K562 (cell line): ENCODE measurements around the gene EEFSEC. TPM values are rescaled to one million over a fixed set of nuclear protein-coding genes. Genes with fewer than 3 reads are reported as not detected.

Source experiments
- ATAC-seq: fragments of 200-7000 bp; cut with Tn5 transposase; 3 replicates; pipeline ENCODE4 v1.9.1; 2020; ENCODE audit warnings: moderate library complexity
- Bru-seq: library from RNA; stranded (reverse); fragments of 400-500 nt; gene quantifications from one replicate; lab custom pipeline; 2021; lab: Mats Ljungman, UMichigan
- BruChase-seq, 2 experiments: library from RNA; stranded (reverse); fragments of 400-500 nt; gene quantifications; one replicate each; lab custom pipeline; 2021; lab: Mats Ljungman, UMichigan
- BruUV-seq: library from RNA; stranded (reverse); fragments of 400-500 nt; replicated peaks from 2 replicates; lab custom pipeline; 2021; lab: Mats Ljungman, UMichigan
- CTCF ChIA-PET: fragments of 300-600 bp; formaldehyde crosslinking; extraction: SDS; loops from one replicate; lab custom pipeline; 2021; ENCODE audit warnings: low intra/inter-chr PET ratio; lab: Yijun Ruan, JAX
- POLR2A ChIA-PET: fragments of 300-600, 350-650 bp; sonication (Branson Sonifier 250); formaldehyde crosslinking; extraction: SDS; loops from one replicate; lab custom pipeline; 2021; ENCODE audit warnings: antibody characterized with exemption, inconsistent platforms; lab: Yijun Ruan, JAX
- DNase-seq, 4 experiments: peaks; one replicate each; pipeline versions ENCODE4 v3.0.0 to v3.0.0-alpha.2; 2011 to 2018; ENCODE audit warnings: low spot score in 3 of 4, mixed read lengths in 3 of 4; ENCODE audit errors: extremely low read depth in 1 of 4
- FAIRE-seq: peaks from 2 replicates; lab custom pipeline; 2011; peaks lifted over from hg19 to GRCh38; lab: Jason Lieb, UNC
- H2AFZ ChIP-seq: 2 replicates; pipeline ENCODE4 v1.6.0; 2011; ENCODE audit warnings: low read depth, low read length, control low read depth, inconsistent platforms
- H3K27ac ChIP-seq: fragments of 200-600 bp; 3 replicates; pipeline ENCODE4 v1.8.0; 2011; ENCODE audit warnings: low read depth, mild to moderate bottlenecking, control low read depth, inconsistent platforms, low read length, moderate library complexity, mixed read lengths; ENCODE audit errors: extremely low read depth
- H3K27me3 ChIP-seq, 2 experiments: fragments of 300-600 bp in 1 of 2; 2 replicates in 1 of 2; 3 replicates in 1 of 2; pipeline versions ENCODE4 v1.6.0 to v1.8.0; 2011; ENCODE audit warnings: inconsistent platforms in 2 of 2, low read length in 2 of 2, mild to moderate bottlenecking in 1 of 2, mixed read lengths in 1 of 2, moderate library complexity in 1 of 2; ENCODE audit not compliant: control insufficient read depth in 2 of 2, insufficient read depth in 2 of 2
- H3K36me3 ChIP-seq: fragments of 300-600 bp; 3 replicates; pipeline ENCODE4 v1.8.0; 2011; ENCODE audit warnings: mild to moderate bottlenecking, low read length, inconsistent platforms; ENCODE audit not compliant: control insufficient read depth, insufficient read depth
- H3K4me1 ChIP-seq, 2 experiments: fragments of 200-600 bp in 1 of 2; replicated peaks in 1 of 2; 2 replicates in 1 of 2; 3 replicates in 1 of 2; pipeline versions ENCODE4 v1.5.1 to v1.8.0; 2011; ENCODE audit warnings: inconsistent platforms in 2 of 2, low read length in 2 of 2, mild to moderate bottlenecking in 1 of 2, mixed read lengths in 1 of 2, moderate library complexity in 1 of 2; ENCODE audit not compliant: control insufficient read depth in 2 of 2, insufficient read depth in 2 of 2
- H3K4me2 ChIP-seq: 2 replicates; pipeline ENCODE4 v1.6.1; 2011; ENCODE audit warnings: low read length, control low read depth, inconsistent platforms, mixed read lengths; ENCODE audit not compliant: insufficient read depth
- H3K4me3 ChIP-seq: fragments of 200-600 bp; sonication (generic), shearing (Covaris generic); 2 replicates; pipeline ENCODE4 v1.5.1; 2016; ENCODE audit warnings: control low read depth, inconsistent platforms
- H3K79me2 ChIP-seq: fragments of 200-600 bp; 3 replicates; pipeline ENCODE4 v1.8.0; 2011; ENCODE audit warnings: low read length, inconsistent platforms; ENCODE audit not compliant: control insufficient read depth, insufficient read depth
- H3K9ac ChIP-seq, 2 experiments: 2 replicates each; pipeline versions ENCODE4 v1.6.0 to v1.6.1; 2011; ENCODE audit warnings: low read depth in 2 of 2, low read length in 2 of 2, control low read depth in 1 of 2, inconsistent platforms in 1 of 2, mild to moderate bottlenecking in 1 of 2, mixed read lengths in 1 of 2; ENCODE audit not compliant: insufficient read depth in 1 of 2
- H3K9me1 ChIP-seq: one replicate; pipeline ENCODE4 v1.6.0; 2011; ENCODE audit warnings: inconsistent platforms, mild to moderate bottlenecking, low read length, moderate library complexity; ENCODE audit not compliant: control insufficient read depth, insufficient read depth
- H3K9me3 ChIP-seq: replicated peaks from 2 replicates; pipeline ENCODE4 v1.5.1; 2011; ENCODE audit warnings: low read depth, low read length, inconsistent platforms; ENCODE audit not compliant: control insufficient read depth, insufficient read depth
- H4K20me1 ChIP-seq: replicated peaks from 2 replicates; pipeline ENCODE4 v1.6.1; 2011; ENCODE audit warnings: low read length, inconsistent platforms, mixed read lengths; ENCODE audit not compliant: control insufficient read depth, insufficient read depth
- ARHGAP35 ChIP-seq: fragments of 450-650 bp; IDR thresholded peaks from 2 replicates; pipeline ENCODE4 v1.6.1; 2018; ENCODE audit not compliant: partially characterized antibody
- U2AF1 ChIP-seq: fragments of 200-400 bp; formaldehyde crosslinking; optimal IDR thresholded peaks from 2 replicates; pipeline ENCODE3; 2017; ENCODE audit warnings: mild to moderate bottlenecking, low read depth, low read length, moderate library complexity
- WGBS: fragments of 100-300 bp; shearing (Covaris generic); methylation state at CpG from one replicate; pipeline ENCODE4 v1.1.6; 2016; ENCODE audit warnings: low coverage, mixed read lengths; ENCODE audit not compliant: insufficient coverage; ENCODE audit errors: missing lambda C conversion rate; 5-methylcytosine and 5-hydroxymethylcytosine counted together
- in situ Hi-C: fragments of 300-500 bp; cut with MboI; formaldehyde crosslinking; loops from 4 replicates; pipeline ENCODE4 v1.15.0; 2018; ENCODE audit warnings: inconsistent platforms, mixed read lengths
- intact Hi-C: fragments of 100-400 bp; cut with micrococcal nuclease; formaldehyde crosslinking; loops from 2 replicates; pipeline ENCODE4 v1.14.2; 2022
- long read RNA-seq, 3 experiments: library from polyadenylated mRNA in 2 of 3; library from RNA in 1 of 3; unstranded in 2 of 3; stranded (forward) in 1 of 3; transcript quantifications; one replicate each; pipeline ENCODE4 v2.0.0, GENCODE V29; 2019 to 2022
- polyA minus RNA-seq, 3 experiments: library from RNA; depleted of rRNA, polyadenylated mRNA; stranded (reverse); fragments of >200 nt; gene quantifications; 2 replicates each; pipeline ENCODE4 v1.2.3, GENCODE V29; 2011
- polyA plus RNA-seq, 8 experiments: library from polyadenylated mRNA; depleted of rRNA in 4 of 8; stranded (reverse) in 5 of 8; unstranded in 3 of 8; fragments of >200 nt; fragmentation: Nextera tagmentation in 2 of 8; fragmentation: Illumina TruSeq in 1 of 8; extraction: Ambion mirVana in 2 of 8; extraction: Trizol in 1 of 8; gene quantifications; 2 replicates each; pipeline versions ENCODE4 v1.2.1 to v1.2.3, GENCODE V29; 2011 to 2014; ENCODE audit warnings: inconsistent platforms in 1 of 8, missing spikeins in 1 of 8
- total RNA-seq, 7 experiments: library from RNA; depleted of rRNA in 6 of 7; stranded (reverse); fragments of >200 nt in 6 of 7; fragmentation: Illumina TruSeq in 2 of 7; extraction: Trizol in 2 of 7; gene quantifications; 2 replicates each; pipeline versions ENCODE4 v1.2.1 to v1.2.3, GENCODE V29; 2011 to 2021; ENCODE audit warnings: low replicate concordance in 1 of 7
- TF ChIP-seq, protein P1 (sequence below): sonication (generic); formaldehyde crosslinking; IDR thresholded peaks from 2 replicates; pipeline ENCODE4 v1.8.0; 2023; ENCODE audit warnings: mild to moderate bottlenecking, missing genetic modification reagents

EEFSEC gene, protein sequence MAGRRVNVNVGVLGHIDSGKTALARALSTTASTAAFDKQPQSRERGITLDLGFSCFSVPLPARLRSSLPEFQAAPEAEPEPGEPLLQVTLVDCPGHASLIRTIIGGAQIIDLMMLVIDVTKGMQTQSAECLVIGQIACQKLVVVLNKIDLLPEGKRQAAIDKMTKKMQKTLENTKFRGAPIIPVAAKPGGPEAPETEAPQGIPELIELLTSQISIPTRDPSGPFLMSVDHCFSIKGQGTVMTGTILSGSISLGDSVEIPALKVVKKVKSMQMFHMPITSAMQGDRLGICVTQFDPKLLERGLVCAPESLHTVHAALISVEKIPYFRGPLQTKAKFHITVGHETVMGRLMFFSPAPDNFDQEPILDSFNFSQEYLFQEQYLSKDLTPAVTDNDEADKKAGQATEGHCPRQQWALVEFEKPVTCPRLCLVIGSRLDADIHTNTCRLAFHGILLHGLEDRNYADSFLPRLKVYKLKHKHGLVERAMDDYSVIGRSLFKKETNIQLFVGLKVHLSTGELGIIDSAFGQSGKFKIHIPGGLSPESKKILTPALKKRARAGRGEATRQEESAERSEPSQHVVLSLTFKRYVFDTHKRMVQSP
- 13.5 and 23.2 TPM in 2 replicates for total RNA-seq (2011; cell fraction: chromatin; rRNA removed; ENCODE audit: low replicate concordance)
- 18.2 and 23.6 TPM in 2 replicates for total RNA-seq (2011; cell fraction: nucleolus; rRNA removed)
- total RNA-seq (2011; cell fraction: nucleoplasm; rRNA removed), result 9.9 and 12.0 TPM in 2 replicates
- total RNA-seq (2014; rRNA removed), result 11.1 and 13.6 TPM in 2 replicates
- 1.3 and 2.0 TPM in 2 replicates for total RNA-seq (2014; rRNA removed; fragmentation: Illumina TruSeq; extraction: Trizol)
- 5.0 and 5.2 TPM in 2 replicates for total RNA-seq (2015; rRNA removed; fragmentation: Illumina TruSeq; extraction: Trizol)
- 11.8 and 14.9 TPM in 2 replicates for total RNA-seq (2021)
- polyA plus RNA-seq (2011; rRNA removed), result 7.7 and 10.5 TPM in 2 replicates
- 6.6 and 20.6 TPM in 2 replicates for polyA plus RNA-seq (2011; cell fraction: cytosol; rRNA removed)
- 12.8 and 19.8 TPM in 2 replicates for polyA plus RNA-seq (2011; cell fraction: nucleus; rRNA removed)
- polyA plus RNA-seq (2012), result 11.5 and 19.8 TPM in 2 replicates
- 9.2 and 11.8 TPM in 2 replicates for polyA plus RNA-seq (2014; fragmentation: Illumina TruSeq; extraction: Trizol)
- polyA plus RNA-seq (2014; fragmentation: Nextera tagmentation; extraction: Ambion mirVana), result under 1 TPM; 0.35 to 0.52 TPM
- polyA plus RNA-seq (2014; rRNA removed), result 8.6 and 11.6 TPM in 2 replicates
- 6.0 and 7.0 TPM in 2 replicates for polyA minus RNA-seq (2011; rRNA and poly(A)+ RNA removed)
- polyA minus RNA-seq (2011; cell fraction: cytosol; rRNA and poly(A)+ RNA removed), result 8.6 and 15.6 TPM in 2 replicates
- 19.1 and 22.1 TPM in 2 replicates for polyA minus RNA-seq (2011; cell fraction: nucleus; rRNA and poly(A)+ RNA removed)
- Bru-seq, nascent RNA, result percentile 61 among the genes with signal in this experiment
- percentile 60 among the genes with signal in this experiment for BruChase-seq, experiment 1, labeled RNA remaining after a 2-hour chase
- BruChase-seq, experiment 2, labeled RNA remaining after a 6-hour chase, result percentile 55 among the genes with signal in this experiment
- long read RNA-seq, experiment 1, transcript EEFSEC-201 (7 exons, 2,232 nt), result major isoform, 51 of 91 reads
- long read RNA-seq, experiment 1, partial matches to known transcripts, result 25 of 91 reads
- long read RNA-seq, experiment 1, other reads (novel, unspliced or antisense), result 15 of 91 reads
- long read RNA-seq, experiment 2, transcript EEFSEC-201 (7 exons, 2,232 nt), result major isoform, 21 of 34 reads
- long read RNA-seq, experiment 2, partial matches to known transcripts, result 6 of 34 reads
- long read RNA-seq, experiment 2, other reads (novel, unspliced or antisense), result 7 of 34 reads
- long read RNA-seq, experiment 3, partial matches to known transcripts, result 0 of 7 reads
- long read RNA-seq, experiment 3, other reads (novel, unspliced or antisense), result 5 of 7 reads

GRCh38 chr3:128153156-128154041 lies at the start of gene EEFSEC:
Gene EEFSEC (plus strand): TSS chr3:128153481. CDS start chr3:128153508, 27 bp downstream.
- intact Hi-C loops, result no loop called here
- peak within 1 kb of the TSS; percentile 82 for H3K4me3 ChIP-seq
- H3K9ac ChIP-seq, result peak within 1 kb of the TSS; percentile 83 to 98
- peaks cover 26% of the 10 kb centered on the region; the same call in 2 of the 3 replicates for H3K36me3 ChIP-seq
- H4K20me1 ChIP-seq, result no peaks in the 10 kb centered on the region
- ATAC-seq (peak; percentile 99), DNase-seq (peak; percentile 74 to 82 (median 78)), FAIRE-seq (no peak)
- H3K79me2 ChIP-seq, result peaks cover 21% of the 10 kb centered on the region
- no peaks in the 10 kb centered on the region for H3K9me3 ChIP-seq
- peak within 1 kb of the TSS; percentile 82 for H3K4me2 ChIP-seq
- peak within 1 kb of the TSS; percentile 87 for H3K27ac ChIP-seq
- ChIA-PET POLR2A (interaction anchor here (0.5 to 1.2 kb wide), 7 partner anchors 8 to 750 kb away, joined by 3 to 5 read pairs (median 3); partner anchors contain the start of gene RUVBL1), CTCF (no interaction called here)
- H3K4me1 ChIP-seq, result peaks cover 2 to 6% of the 10 kb centered on the region in 2 experiments; a peak in 3 of 5 replicates
- BruUV-seq, result no TSS peak
- no peaks in the 10 kb centered on the region for H3K27me3 ChIP-seq
- H3K9me1 ChIP-seq, result no peaks in the 10 kb centered on the region
- under 1% methylated on average over 29 of the region's 96 CpGs for WGBS
- in situ Hi-C loops, result no loop called here
- peak within 1 kb of the TSS; percentile 97 for H2AFZ ChIP-seq
- TF ChIP-seq ARHGAP35, result no peak
- TF ChIP-seq U2AF1, result no peak
- TF ChIP-seq, protein P1, sequence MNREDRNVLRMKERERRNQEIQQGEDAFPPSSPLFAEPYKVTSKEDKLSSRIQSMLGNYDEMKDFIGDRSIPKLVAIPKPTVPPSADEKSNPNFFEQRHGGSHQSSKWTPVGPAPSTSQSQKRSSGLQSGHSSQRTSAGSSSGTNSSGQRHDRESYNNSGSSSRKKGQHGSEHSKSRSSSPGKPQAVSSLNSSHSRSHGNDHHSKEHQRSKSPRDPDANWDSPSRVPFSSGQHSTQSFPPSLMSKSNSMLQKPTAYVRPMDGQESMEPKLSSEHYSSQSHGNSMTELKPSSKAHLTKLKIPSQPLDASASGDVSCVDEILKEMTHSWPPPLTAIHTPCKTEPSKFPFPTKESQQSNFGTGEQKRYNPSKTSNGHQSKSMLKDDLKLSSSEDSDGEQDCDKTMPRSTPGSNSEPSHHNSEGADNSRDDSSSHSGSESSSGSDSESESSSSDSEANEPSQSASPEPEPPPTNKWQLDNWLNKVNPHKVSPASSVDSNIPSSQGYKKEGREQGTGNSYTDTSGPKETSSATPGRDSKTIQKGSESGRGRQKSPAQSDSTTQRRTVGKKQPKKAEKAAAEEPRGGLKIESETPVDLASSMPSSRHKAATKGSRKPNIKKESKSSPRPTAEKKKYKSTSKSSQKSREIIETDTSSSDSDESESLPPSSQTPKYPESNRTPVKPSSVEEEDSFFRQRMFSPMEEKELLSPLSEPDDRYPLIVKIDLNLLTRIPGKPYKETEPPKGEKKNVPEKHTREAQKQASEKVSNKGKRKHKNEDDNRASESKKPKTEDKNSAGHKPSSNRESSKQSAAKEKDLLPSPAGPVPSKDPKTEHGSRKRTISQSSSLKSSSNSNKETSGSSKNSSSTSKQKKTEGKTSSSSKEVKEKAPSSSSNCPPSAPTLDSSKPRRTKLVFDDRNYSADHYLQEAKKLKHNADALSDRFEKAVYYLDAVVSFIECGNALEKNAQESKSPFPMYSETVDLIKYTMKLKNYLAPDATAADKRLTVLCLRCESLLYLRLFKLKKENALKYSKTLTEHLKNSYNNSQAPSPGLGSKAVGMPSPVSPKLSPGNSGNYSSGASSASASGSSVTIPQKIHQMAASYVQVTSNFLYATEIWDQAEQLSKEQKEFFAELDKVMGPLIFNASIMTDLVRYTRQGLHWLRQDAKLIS (CRISPR knock-in tag), result 0 out of 2 replicates have a peak, but pooled peaks have one; percentile 27
